ENCODE measurements around the gene IFITM5.
"Not testable (repeated sequence)": the region's sequence is repeated elsewhere in the genome, so short reads cannot be mapped to it uniquely, and the experiment has no call there.

IFITM5 gene

GRCh38 chr11:299081-299891 is at the start of gene IFITM5:
TSS of gene IFITM5 (minus strand) at chr11:299526. CDS start at chr11:299490, 36 bp downstream.
- no peak for DNase-seq (ENCODE audit: low read depth in 2 of 2)

DNA sequence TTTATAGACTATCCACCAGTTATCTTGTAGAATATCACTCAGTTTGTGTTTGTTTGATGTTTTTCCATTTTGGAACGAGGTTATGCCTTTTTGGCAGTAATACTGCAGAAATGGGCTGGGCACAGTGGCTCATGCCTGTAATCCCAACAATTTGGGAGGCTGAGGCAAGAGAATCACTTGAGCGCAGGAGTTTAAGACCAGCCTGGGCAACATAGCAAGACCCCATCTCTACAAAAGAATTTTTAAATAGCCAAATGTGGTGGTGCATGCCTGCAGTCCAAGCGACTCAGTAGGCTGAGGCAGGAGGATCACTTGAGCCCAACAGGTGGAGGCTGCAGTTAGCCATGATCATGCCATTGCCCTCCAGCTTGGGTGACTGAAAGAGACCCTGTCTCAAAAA is 47.2 kb upstream of the IFITM5 start:
- no peak for DNase-seq (ENCODE audit: low read depth in 2 of 2)

GRCh38 chr11:344836-345578 is 45.7 kb upstream of the IFITM5 start:
- no peak for DNase-seq (ENCODE audit: low read depth in 2 of 2)

- DNase-seq (ENCODE audit: low read depth in 2 of 2) = no peak
Measured at GRCh38 chr11:342328-342727, 43.0 kb upstream of the IFITM5 start.

DNA sequence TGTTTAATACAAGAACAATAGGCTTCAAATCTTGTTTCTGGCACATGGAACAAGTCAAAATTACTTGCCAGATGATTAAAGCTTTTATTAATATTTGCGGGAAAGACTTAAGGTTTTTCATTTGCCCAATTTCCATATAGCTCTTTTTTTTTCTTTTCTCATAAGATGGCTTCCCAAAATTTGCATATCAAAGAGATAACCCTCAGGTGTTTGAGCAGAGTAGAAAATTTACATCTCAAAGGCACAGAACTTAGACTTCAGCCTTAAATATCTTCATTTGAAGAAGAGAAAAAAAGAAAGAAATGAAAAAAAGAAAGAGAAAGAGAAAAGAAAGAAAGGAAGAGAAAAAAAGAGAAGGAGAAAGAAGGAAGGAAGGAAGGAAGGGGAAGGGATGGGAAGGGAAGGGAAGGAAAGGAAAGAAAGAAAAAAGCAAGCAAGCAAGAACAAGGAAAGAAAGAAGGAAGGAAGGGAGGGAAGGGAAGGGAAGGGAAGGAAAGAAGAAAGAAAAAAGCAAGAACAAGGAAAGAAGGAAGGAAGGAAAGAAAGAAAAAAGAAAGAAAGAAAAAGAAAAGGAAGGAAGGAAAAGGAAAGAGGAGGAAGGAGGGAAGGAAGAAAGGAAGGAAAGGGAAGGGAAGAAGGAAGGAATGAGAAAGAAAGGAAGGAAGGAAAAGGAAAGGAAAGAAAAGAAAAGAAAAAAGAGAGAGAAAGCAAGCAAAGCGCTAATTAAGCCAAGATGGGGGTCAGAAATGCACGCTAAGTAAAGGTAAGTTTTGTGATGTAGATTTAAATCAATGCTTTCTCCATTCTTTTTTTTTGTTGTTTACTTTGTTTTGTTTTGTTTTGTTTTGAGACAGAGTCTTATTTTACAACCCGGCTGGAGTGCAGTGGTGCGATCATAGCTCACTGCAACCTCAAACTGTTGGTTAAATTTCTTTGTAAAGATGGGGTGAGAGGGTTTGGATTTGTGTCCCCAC is 41.5 kb upstream of the IFITM5 start:
- DNase-seq (ENCODE audit: low read depth in 2 of 2) = no peak

DNA sequence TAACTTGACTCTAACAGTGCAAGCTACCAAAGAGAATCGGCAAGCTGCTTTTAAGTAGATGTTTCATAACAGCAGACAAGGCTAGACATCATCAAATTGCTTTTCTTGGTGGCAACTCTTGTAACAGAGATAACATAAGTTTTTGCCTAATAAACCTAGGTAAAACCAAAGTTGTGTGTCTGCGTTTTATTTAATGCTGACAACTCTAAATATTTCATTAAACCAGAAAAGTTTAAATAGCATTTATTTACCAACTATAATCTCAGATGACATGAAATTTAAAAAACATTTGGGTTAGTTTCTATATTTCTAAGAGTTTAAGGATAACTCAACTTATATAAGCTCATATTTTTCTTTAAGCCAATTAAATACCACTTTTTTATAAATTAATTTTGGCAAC is 40.6 kb upstream of the IFITM5 start:
- DNase-seq (ENCODE audit: low read depth in 2 of 2) = no peak

DNA sequence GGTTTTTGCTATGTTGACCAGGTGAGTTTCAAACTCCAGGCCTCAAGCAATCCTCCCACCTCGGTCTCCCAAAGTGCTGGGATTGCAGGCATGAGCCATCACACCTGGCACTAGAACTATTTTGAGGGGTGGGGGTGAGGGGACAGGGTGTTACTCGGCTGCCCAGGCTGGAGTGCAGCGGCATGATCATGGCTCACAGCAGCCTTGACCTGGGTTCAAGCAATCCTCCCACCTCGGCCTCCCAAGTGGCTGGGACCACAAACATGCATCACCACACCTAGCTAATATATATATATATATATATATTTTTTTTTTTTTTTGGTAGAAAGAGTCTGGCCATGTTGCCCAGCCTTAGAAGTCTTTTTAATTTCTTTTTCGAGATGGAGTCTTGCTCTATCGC is 38.4 kb upstream of the IFITM5 start:
- DNase-seq (ENCODE audit: low read depth in 2 of 2) = no peak

- DNase-seq (ENCODE audit: low read depth in 2 of 2) = no peak
Measured at GRCh38 chr11:336659-337198, 37.4 kb upstream of the IFITM5 start.

GRCh38 chr11:335779-336658 is 36.7 kb upstream of the IFITM5 start:
- DNase-seq (ENCODE audit: low read depth in 2 of 2) = no peak

GRCh38 chr11:334264-334994 is 35.1 kb upstream of the IFITM5 start:
- DNase-seq (ENCODE audit: low read depth in 2 of 2) = no peak

DNA sequence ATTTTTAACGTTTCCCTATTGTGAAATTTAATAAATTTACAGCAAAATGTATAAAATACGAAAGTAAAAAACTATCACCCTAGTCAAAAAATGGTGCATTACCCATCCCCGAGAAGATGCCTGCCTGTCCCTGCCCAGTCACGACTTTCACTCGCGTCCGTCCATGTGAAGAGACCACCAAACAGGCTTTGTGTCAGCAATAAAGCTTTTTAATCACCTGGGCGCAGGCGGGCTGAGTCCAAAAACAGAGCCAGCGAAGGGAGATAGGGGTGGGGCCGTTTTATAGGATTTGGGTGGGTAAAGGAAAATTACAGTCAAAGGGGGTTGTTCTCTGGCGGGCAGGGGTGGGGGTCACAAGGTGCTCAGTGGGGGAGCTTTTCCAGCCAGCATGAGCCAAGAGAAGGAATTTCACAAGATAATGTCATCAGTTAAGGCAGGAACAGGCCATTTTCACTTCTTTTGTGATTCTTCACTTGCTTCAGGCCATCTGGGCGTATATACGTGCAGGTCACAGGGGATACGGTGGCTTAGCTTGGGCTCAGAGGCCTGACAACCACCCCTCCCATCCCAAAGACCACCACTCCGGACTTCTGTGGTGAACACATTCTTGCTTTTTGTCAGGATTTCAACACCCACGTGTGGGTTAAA is 34.4 kb upstream of the IFITM5 start:
- DNase-seq (ENCODE audit: low read depth in 2 of 2) = not testable (repeated sequence)

GRCh38 chr11:332651-333480 is 33.5 kb upstream of the IFITM5 start:
- no peak for DNase-seq (ENCODE audit: low read depth in 2 of 2)

GRCh38 chr11:331358-332060 is 32.2 kb upstream of the IFITM5 start:
- DNase-seq (ENCODE audit: low read depth in 2 of 2) = no peak

DNA sequence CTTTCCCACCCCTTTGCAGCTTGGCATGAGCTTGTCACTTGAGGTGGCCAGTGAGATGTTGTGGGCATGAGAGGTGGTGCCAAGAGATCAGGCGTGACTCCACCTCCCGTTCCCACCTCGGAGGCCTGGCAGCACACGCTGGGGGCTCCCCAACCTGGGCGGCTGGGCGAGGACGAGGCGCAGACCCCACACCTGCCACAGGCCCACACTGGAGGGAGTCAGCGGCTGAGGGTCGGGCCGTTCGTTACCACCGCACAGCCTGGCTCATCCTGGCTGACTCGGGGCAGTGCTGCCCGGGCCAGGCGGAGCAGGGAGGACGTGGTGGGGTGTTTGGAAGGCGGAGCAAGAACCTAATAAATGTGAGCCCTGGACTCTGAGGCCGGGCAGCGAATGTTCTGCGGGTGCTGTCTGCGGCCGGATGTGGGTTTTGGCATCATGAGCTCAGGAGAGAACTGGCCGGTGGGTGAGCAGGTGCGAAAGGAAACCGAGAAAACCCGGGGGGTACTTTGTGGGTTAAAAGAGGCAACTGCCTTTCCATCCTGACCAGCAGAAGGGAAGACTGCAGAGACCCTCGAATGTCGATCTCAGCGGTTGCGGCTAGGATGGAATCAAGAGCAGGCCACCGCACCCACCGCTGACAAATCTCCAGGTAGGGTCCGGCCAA is 31.5 kb upstream of the IFITM5 start:
- DNase-seq (ENCODE audit: low read depth in 2 of 2) = no peak

DNA sequence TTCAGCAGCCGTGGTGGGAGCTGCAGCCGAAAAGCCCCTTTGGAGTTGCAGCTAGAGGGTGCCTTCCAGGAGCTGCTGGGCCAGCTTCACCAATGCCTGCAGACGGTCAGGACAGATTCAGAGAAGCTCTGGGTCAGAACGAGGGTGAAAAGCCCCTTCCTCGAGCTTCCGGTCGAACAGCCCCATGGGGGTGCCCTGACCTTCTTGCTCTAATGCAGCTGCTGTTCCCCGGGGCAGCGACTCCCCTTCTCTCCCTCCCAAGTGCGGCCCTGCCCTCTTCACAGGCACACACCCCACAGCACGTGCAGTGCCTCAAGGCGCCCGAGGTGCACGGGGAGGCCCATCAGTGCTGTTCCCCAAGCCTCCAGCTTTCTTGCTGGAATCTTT is 31.0 kb upstream of the IFITM5 start:
- no peak for DNase-seq (ENCODE audit: low read depth in 2 of 2)

GRCh38 chr11:329886-330253 is 30.5 kb upstream of the IFITM5 start:
- DNase-seq (ENCODE audit: low read depth in 2 of 2) = no peak

GRCh38 chr11:328516-329100 is 29.3 kb upstream of the IFITM5 start:
- not testable (repeated sequence) for DNase-seq (ENCODE audit: low read depth in 2 of 2)
